IMR-90 (cell line): ENCODE data around the gene TMEM60. TPM values are rescaled to one million over a fixed set of nuclear protein-coding genes. Genes with fewer than 3 reads are reported as not detected.

Experiments used
- ATAC-seq: fragments of 200-7000 bp; cut with Tn5 transposase; 2 replicates; pipeline ENCODE4 v1.9.1; 2020; ENCODE audit warnings: low read depth, mild to moderate bottlenecking, moderate library complexity
- BruUV-seq: library from RNA; stranded (reverse); fragments of 400-500 nt; replicated peaks from 2 replicates; lab custom pipeline; 2021; lab: Mats Ljungman, UMichigan
- CTCF ChIA-PET: fragments of 300-600 bp; formaldehyde crosslinking; extraction: SDS; loops from one replicate; lab custom pipeline; 2021; ENCODE audit warnings: antibody characterized with exemption; lab: Yijun Ruan, JAX
- POLR2A ChIA-PET: fragments of 300-600 bp; sonication (Branson Sonifier 250); formaldehyde crosslinking; loops from one replicate; lab custom pipeline; 2022; ENCODE audit warnings: antibody characterized with exemption; ENCODE audit not compliant: unreplicated experiment; lab: Charles Lee
- DNase-seq: peaks from one replicate; pipeline ENCODE4 v3.0.0; 2013
- H2AFZ ChIP-seq: replicated peaks from 2 replicates; pipeline ENCODE3; 2013; ENCODE audit warnings: low read length, mild to moderate bottlenecking; ENCODE audit not compliant: poor library complexity
- H2AK5ac ChIP-seq: 2 replicates; pipeline ENCODE4 v1.6.1; 2013; ENCODE audit warnings: low read depth, low read length, inconsistent platforms
- H2AK9ac ChIP-seq: replicated peaks from 2 replicates; pipeline ENCODE3; 2013; ENCODE audit warnings: mild to moderate bottlenecking, low read depth, low read length, moderate library complexity; ENCODE audit not compliant: poor library complexity
- H2BK120ac ChIP-seq: 2 replicates; pipeline ENCODE4 v1.6.1; 2013; ENCODE audit warnings: low read depth, low read length, inconsistent platforms
- H2BK15ac ChIP-seq: 3 replicates; pipeline ENCODE4 v1.6.1; 2013; ENCODE audit warnings: low read depth, low read length, inconsistent platforms
- H2BK20ac ChIP-seq: 2 replicates; pipeline ENCODE4 v1.6.1; 2013; ENCODE audit warnings: low read depth, mild to moderate bottlenecking, inconsistent platforms, low read length, moderate library complexity
- H2BK5ac ChIP-seq: 2 replicates; pipeline ENCODE4 v1.6.1; 2013; ENCODE audit warnings: mild to moderate bottlenecking, low read depth, low read length, inconsistent platforms; ENCODE audit not compliant: poor library complexity, severe bottlenecking
- H3K14ac ChIP-seq: replicated peaks from 2 replicates; pipeline ENCODE4 v1.6.1; 2013; ENCODE audit warnings: low read depth, low read length, inconsistent platforms
- H3K18ac ChIP-seq: 2 replicates; pipeline ENCODE4 v1.6.1; 2013; ENCODE audit warnings: low read depth, low read length, control low read depth
- H3K23ac ChIP-seq: 2 replicates; pipeline ENCODE4 v1.6.1; 2013; ENCODE audit warnings: low read depth, low read length, inconsistent platforms
- H3K27ac ChIP-seq: 2 replicates; pipeline ENCODE4 v1.5.1; 2013; ENCODE audit warnings: mild to moderate bottlenecking, control low read depth, low read length; ENCODE audit not compliant: insufficient read depth
- H3K27me3 ChIP-seq: 2 replicates; pipeline ENCODE4 v1.6.1; 2013; ENCODE audit warnings: low read length; ENCODE audit not compliant: control insufficient read depth, insufficient read depth
- H3K36me3 ChIP-seq: 2 replicates; pipeline ENCODE4 v1.6.1; 2013; ENCODE audit warnings: low read length, mixed read lengths; ENCODE audit not compliant: control insufficient read depth, insufficient read depth
- H3K4ac ChIP-seq: 2 replicates; pipeline ENCODE4 v1.6.1; 2013; ENCODE audit warnings: low read depth, low read length, inconsistent platforms
- H3K4me1 ChIP-seq: 2 replicates; pipeline ENCODE4 v1.6.1; 2013; ENCODE audit warnings: low read length, mixed read lengths; ENCODE audit not compliant: control insufficient read depth, insufficient read depth
- H3K4me2 ChIP-seq: 2 replicates; pipeline ENCODE4 v1.6.1; 2013; ENCODE audit warnings: low read depth, mild to moderate bottlenecking, control low read depth, low read length, moderate library complexity
- H3K4me3 ChIP-seq: 2 replicates; pipeline ENCODE4 v1.5.1; 2013; ENCODE audit warnings: low read depth, mild to moderate bottlenecking, control low read depth, low read length, moderate library complexity; ENCODE audit not compliant: insufficient read depth
- H3K56ac ChIP-seq: 2 replicates; pipeline ENCODE4 v1.6.1; 2013; ENCODE audit warnings: low read length, inconsistent platforms; ENCODE audit not compliant: insufficient read depth; ENCODE audit errors: extremely low read depth
- H3K79me1 ChIP-seq, 2 experiments: 2 replicates each; pipeline ENCODE4 v1.6.1; 2013; ENCODE audit warnings: low read length in 2 of 2, inconsistent platforms in 1 of 2, low read depth in 1 of 2
- H3K9ac ChIP-seq: 2 replicates; pipeline ENCODE4 v1.6.1; 2013; ENCODE audit warnings: low read depth, low read length, control low read depth
- H3K9me1 ChIP-seq: 2 replicates; pipeline ENCODE4 v1.6.1; 2013; ENCODE audit warnings: low read length, inconsistent platforms; ENCODE audit not compliant: insufficient read depth
- H3K9me3 ChIP-seq: 2 replicates; pipeline ENCODE4 v1.6.1; 2013; ENCODE audit warnings: low read length; ENCODE audit not compliant: control insufficient read depth, insufficient read depth
- H4K20me1 ChIP-seq: 2 replicates; pipeline ENCODE4 v1.6.1; 2013; ENCODE audit warnings: low read length, inconsistent platforms; ENCODE audit not compliant: insufficient read depth
- H4K5ac ChIP-seq: 2 replicates; pipeline ENCODE4 v1.6.1; 2013; ENCODE audit warnings: mild to moderate bottlenecking, low read depth, low read length, control low read depth
- H4K8ac ChIP-seq, 2 experiments: 2 replicates each; pipeline ENCODE4 v1.6.1; 2013; ENCODE audit warnings: low read depth in 2 of 2, low read length in 2 of 2, control low read depth in 1 of 2, inconsistent platforms in 1 of 2
- H4K91ac ChIP-seq: 2 replicates; pipeline ENCODE4 v1.6.1; 2013; ENCODE audit warnings: low read depth, low read length, inconsistent platforms; ENCODE audit not compliant: insufficient read depth
- CEBPB ChIP-seq: IDR thresholded peaks from 2 replicates; pipeline ENCODE4 v1.6.1; 2012; ENCODE audit warnings: low read depth, low read length, improper control_type of control experiment
- CTCF ChIP-seq: conservative IDR thresholded peaks from 2 replicates; pipeline ENCODE4 v1.5.1; 2012; ENCODE audit warnings: mild to moderate bottlenecking, low read depth, low read length, improper control_type of control experiment
- NFE2L2 ChIP-seq: fragments of 150-350 bp; IDR thresholded peaks from 2 replicates; pipeline ENCODE4 v1.6.1; 2016; ENCODE audit warnings: low read depth, mild to moderate bottlenecking, low read length
- WGBS, 2 experiments: methylation state at CpG; one replicate each; pipeline versions ENCODE4 v1.1.5 to v1.1.7; 2013; ENCODE audit warnings: missing lambda C conversion rate in 2 of 2; ENCODE audit not compliant: insufficient read length in 1 of 2; ENCODE audit errors: extremely low coverage in 2 of 2; 5-methylcytosine and 5-hydroxymethylcytosine counted together
- dilution Hi-C: fragments of 300-500 bp; cut with HindIII; formaldehyde crosslinking; loops from one replicate; pipeline ENCODE4 v1.14.3; 2018; ENCODE audit warnings: low sequenced_read_pairs; ENCODE audit not compliant: unreplicated experiment
- in situ Hi-C: fragments of 300-500 bp; cut with MboI; formaldehyde crosslinking; loops from 3 replicates; pipeline ENCODE4 v1.14.3; 2019; ENCODE audit warnings: low sequenced_read_pairs, inconsistent platforms, mixed read lengths
- intact Hi-C: fragments of 100-400 bp; cut with micrococcal nuclease; formaldehyde crosslinking; loops from 2 replicates; pipeline ENCODE4 v1.10.0; 2022
- polyA plus RNA-seq, 3 experiments: library from polyadenylated mRNA; depleted of rRNA; stranded (reverse); fragments of >200 nt; gene quantifications; 2 replicates each; pipeline ENCODE4 v1.2.3, GENCODE V29; 2012; ENCODE audit warnings: low replicate concordance in 1 of 3
- total RNA-seq: library from RNA; depleted of rRNA; stranded (reverse); fragments of >200 nt; gene quantifications from 2 replicates; pipeline ENCODE4 v1.2.3, GENCODE V29; 2012

The TMEM60 gene
- total and polyA plus RNA-seq, 2 of the 4 experiments (the other 2 are of a cell fraction) = 9.9 to 17.2 TPM

DNA sequence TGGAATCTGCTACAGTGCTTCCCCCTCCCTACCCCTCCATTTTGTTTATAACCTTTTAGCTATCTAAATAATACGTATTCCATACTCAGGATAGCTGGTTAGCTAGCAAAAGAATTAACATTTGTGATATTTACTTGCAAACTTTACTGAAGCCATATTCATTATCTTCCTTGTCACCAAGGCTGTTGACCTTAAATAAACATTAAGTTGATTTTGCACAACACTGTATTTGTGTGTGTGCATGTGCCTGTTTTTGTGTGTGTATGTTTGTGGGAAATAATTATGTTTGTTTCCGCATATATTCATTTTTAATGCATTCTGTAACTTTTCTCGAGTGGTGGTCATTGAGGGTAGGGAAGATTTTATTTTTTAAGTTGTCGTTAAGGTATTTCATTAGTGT lies 15.9 kb downstream of the TMEM60 start:
- ChIA-PET CTCF (no interaction called here), POLR2A (interaction anchor here (0.9 kb wide), 1 partner anchor 12 kb away, joined by 3 read pairs; no protein-coding TSS in a partner anchor)
- in situ Hi-C loops = no loop called here

More for the DNA sequence above, 15.9 kb downstream of the TMEM60 start:
- no peak overlapping the region for H4K5ac ChIP-seq
- no peak overlapping the region for H2BK20ac ChIP-seq
- no peak overlapping the region for H4K91ac ChIP-seq
- dilution Hi-C loops (no loop called here), intact Hi-C loops (no loop called here)
- no peak overlapping the region for H4K8ac ChIP-seq
- H3K27ac ChIP-seq = no peak overlapping the region
- no peaks in the 10 kb centered on the region for H3K27me3 ChIP-seq
- peaks cover 5% of the 10 kb centered on the region; the same call in 1 of the 2 replicates for H3K9me3 ChIP-seq
- H3K36me3 ChIP-seq = peaks cover 7% of the 10 kb centered on the region
- no peak overlapping the region for H3K4ac ChIP-seq
- H2BK120ac ChIP-seq = no peak overlapping the region
- H4K20me1 ChIP-seq = no peaks in the 10 kb centered on the region
- no peak overlapping the region for H2BK15ac ChIP-seq
- H2AFZ ChIP-seq = no peak overlapping the region
- H2AK5ac ChIP-seq = no peak overlapping the region
- peaks cover 2% of the 10 kb centered on the region; the same call in 1 of the 2 replicates for H3K9me1 ChIP-seq
- H3K23ac ChIP-seq = no peak overlapping the region
- peaks cover 3 to 4% of the 10 kb centered on the region in 2 experiments; a peak in 3 of 4 replicates for H3K79me1 ChIP-seq
- H3K4me1 ChIP-seq = peaks cover 2% of the 10 kb centered on the region; the same call in 1 of the 2 replicates
- no peak overlapping the region for H3K18ac ChIP-seq
- no peak overlapping the region for H3K14ac ChIP-seq
- no peak overlapping the region for H3K4me3 ChIP-seq
- H2AK9ac ChIP-seq = no peak overlapping the region
- no peak overlapping the region for H3K56ac ChIP-seq
- H2BK5ac ChIP-seq = no peak overlapping the region
- no CpG with 5 or more reads among the region's 4 CpGs for WGBS, 2 experiments
- no peak overlapping the region for H3K4me2 ChIP-seq
- no peak for DNase-seq
- TF ChIP-seq NFE2L2 = no peak
- no peak for TF ChIP-seq CEBPB
- no peak for TF ChIP-seq CTCF
- BruUV-seq = no TSS peak
- no peak for ATAC-seq
- no peak overlapping the region for H3K9ac ChIP-seq
